Neuronal stem cell (in vitro differentiated cells): Measurements from ENCODE around the gene CFP.

ENCODE experiments used
- DNase-seq: peaks from one replicate; pipeline ENCODE4 v3.0.0-alpha.2; 2013; ENCODE audit warnings: low spot score
- H2AFZ ChIP-seq: one replicate; pipeline ENCODE4 v1.6.1; 2013; ENCODE audit warnings: mild to moderate bottlenecking, low read length, inconsistent platforms
- H2AK5ac ChIP-seq: 2 replicates; pipeline ENCODE4 v1.6.1; 2013; ENCODE audit warnings: low read depth, mild to moderate bottlenecking, inconsistent platforms, low read length, moderate library complexity, mixed read lengths
- H2BK120ac ChIP-seq: 2 replicates; pipeline ENCODE4 v1.6.1; 2013; ENCODE audit warnings: low read depth, mild to moderate bottlenecking, inconsistent platforms, low read length, moderate library complexity, mixed read lengths
- H2BK12ac ChIP-seq: one replicate; pipeline ENCODE4 v1.6.1; 2013; ENCODE audit warnings: low read length, inconsistent platforms
- H2BK15ac ChIP-seq: 2 replicates; pipeline ENCODE4 v1.6.1; 2013; ENCODE audit warnings: mild to moderate bottlenecking, low read length, inconsistent platforms, mixed read lengths
- H2BK5ac ChIP-seq: one replicate; pipeline ENCODE4 v1.6.1; 2013; ENCODE audit warnings: inconsistent platforms, mild to moderate bottlenecking, low read length, moderate library complexity
- H3K14ac ChIP-seq: one replicate; pipeline ENCODE4 v1.6.1; 2013; ENCODE audit warnings: low read length, inconsistent platforms
- H3K18ac ChIP-seq: 2 replicates; pipeline ENCODE4 v1.6.1; 2013; ENCODE audit warnings: low read length, inconsistent platforms
- H3K23ac ChIP-seq: 2 replicates; pipeline ENCODE4 v1.6.1; 2013; ENCODE audit warnings: low read depth, mild to moderate bottlenecking, mixed read lengths, low read length, inconsistent platforms; ENCODE audit not compliant: poor library complexity
- H3K27ac ChIP-seq: replicated peaks from 3 replicates; pipeline ENCODE4 v1.5.1; 2013; ENCODE audit warnings: low read length, inconsistent platforms
- H3K27me3 ChIP-seq, 3 experiments: 2 replicates each; pipeline ENCODE4 v1.6.1; 2013; ENCODE audit warnings: low read length in 3 of 3, mild to moderate bottlenecking in 2 of 3, inconsistent platforms in 1 of 3, low read depth in 1 of 3, mixed read lengths in 1 of 3, moderate library complexity in 1 of 3; ENCODE audit not compliant: control insufficient read depth in 3 of 3, insufficient read depth in 3 of 3
- H3K36me3 ChIP-seq, 2 donors: replicated peaks in 1 of 2; 2 replicates each; pipeline ENCODE4 v1.6.1; 2013; ENCODE audit warnings: low read length in 2 of 2; ENCODE audit not compliant: control insufficient read depth in 2 of 2, insufficient read depth in 2 of 2
- H3K4ac ChIP-seq: 2 replicates; pipeline ENCODE4 v1.6.1; 2013; ENCODE audit warnings: inconsistent platforms, mild to moderate bottlenecking, low read length, moderate library complexity
- H3K4me1 ChIP-seq, 2 donors: 1 replicate in 1 of 2; 2 replicates in 1 of 2; pipeline ENCODE4 v1.6.1; 2013; ENCODE audit warnings: low read length in 2 of 2, low read depth in 1 of 2; ENCODE audit not compliant: control insufficient read depth in 2 of 2, insufficient read depth in 1 of 2
- H3K4me2 ChIP-seq: one replicate; pipeline ENCODE4 v1.6.1; 2013; ENCODE audit warnings: mild to moderate bottlenecking, low read length, inconsistent platforms; ENCODE audit not compliant: insufficient read depth, poor library complexity, severe bottlenecking
- H3K4me3 ChIP-seq, 2 donors: 2 replicates each; pipeline ENCODE4 v1.5.1; 2013; ENCODE audit warnings: low read length in 2 of 2, mild to moderate bottlenecking in 2 of 2, inconsistent platforms in 1 of 2, moderate library complexity in 1 of 2
- H3K79me1 ChIP-seq: one replicate; pipeline ENCODE4 v1.6.1; 2013; ENCODE audit warnings: low read depth, mild to moderate bottlenecking, inconsistent platforms, low read length, moderate library complexity
- H3K9ac ChIP-seq: one replicate; pipeline ENCODE4 v1.6.1; 2013; ENCODE audit warnings: mild to moderate bottlenecking, low read depth, low read length, inconsistent platforms; ENCODE audit not compliant: poor library complexity
- H3K9me3 ChIP-seq, 2 donors: replicated peaks in 1 of 2; 2 replicates each; pipeline versions ENCODE3 to v1.6.1; 2013; ENCODE audit warnings: low read length in 2 of 2, mild to moderate bottlenecking in 2 of 2, inconsistent platforms in 1 of 2, low read depth in 1 of 2, mixed read lengths in 1 of 2, moderate library complexity in 1 of 2; ENCODE audit not compliant: control insufficient read depth in 2 of 2, insufficient read depth in 1 of 2
- H4K8ac ChIP-seq: one replicate; pipeline ENCODE4 v1.6.1; 2013; ENCODE audit warnings: low read depth, mild to moderate bottlenecking, inconsistent platforms, low read length, moderate library complexity
- H4K91ac ChIP-seq: one replicate; pipeline ENCODE4 v1.6.1; 2013; ENCODE audit warnings: low read length, low read depth, mild to moderate bottlenecking, inconsistent platforms; ENCODE audit not compliant: poor library complexity
- WGBS, 2 donors: extraction: QIAGEN DNeasy Blood & Tissue Kit; methylation state at CpG; one replicate each; pipeline ENCODE4 v1.1.7; 2013; ENCODE audit warnings: missing lambda C conversion rate in 2 of 2, mixed read lengths in 1 of 2; ENCODE audit not compliant: insufficient read length in 2 of 2, insufficient replicate concordance in 1 of 2; ENCODE audit errors: extremely low coverage in 2 of 2; 5-methylcytosine and 5-hydroxymethylcytosine counted together

CFP gene

DNA sequence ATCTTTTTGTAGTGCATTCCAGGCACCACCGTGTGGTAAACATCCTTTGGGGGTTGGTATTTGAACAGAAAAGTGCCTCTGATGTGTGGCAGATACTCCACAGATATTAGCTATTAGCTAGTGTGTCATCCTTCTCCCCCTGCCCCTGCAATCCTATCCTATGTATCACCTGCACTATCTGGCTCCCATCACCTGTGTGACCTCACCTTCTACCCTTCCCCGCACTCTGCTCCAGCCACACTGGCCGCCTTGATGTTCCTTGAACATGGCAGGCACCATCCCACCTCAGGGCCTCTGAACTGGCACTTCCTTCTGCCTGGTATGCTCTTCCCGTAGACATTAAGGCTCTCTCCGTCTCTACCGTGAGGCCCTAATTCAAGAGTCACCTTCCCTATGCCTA lies 16.9 kb upstream of the CFP start:
- H4K8ac ChIP-seq = no peak overlapping the region
- H4K91ac ChIP-seq = no peak overlapping the region
- H3K27ac ChIP-seq = no peak overlapping the region
- no peak overlapping the region for H3K4me2 ChIP-seq
- no peak overlapping the region for H2BK15ac ChIP-seq
- H2AFZ ChIP-seq = no peak overlapping the region
- peaks cover 0 to 19% of the 10 kb centered on the region in 2 donors for H3K36me3 ChIP-seq
- H3K79me1 ChIP-seq = peaks cover 3% of the 10 kb centered on the region
- no peak overlapping the region for H3K18ac ChIP-seq
- no peak overlapping the region for H2AK5ac ChIP-seq
- H3K9ac ChIP-seq = no peak overlapping the region
- no peak overlapping the region for H3K23ac ChIP-seq
- H2BK120ac ChIP-seq = no peak overlapping the region
- no peak overlapping the region for H3K4ac ChIP-seq
- no peak overlapping the region for H2BK5ac ChIP-seq
- H3K4me3 ChIP-seq = no peak overlapping the region
- H2BK12ac ChIP-seq = no peak overlapping the region
- H3K14ac ChIP-seq = no peak overlapping the region
- no peak for DNase-seq
- no peaks in the 10 kb centered on the region for H3K27me3 ChIP-seq
- peaks cover 0 to 4% of the 10 kb centered on the region in 2 donors for H3K4me1 ChIP-seq
- no CpG with 5 or more reads among the region's 6 CpGs for WGBS, 2 donors
- H3K9me3 ChIP-seq = peaks cover 0 to 2% of the 10 kb centered on the region in 2 donors

GRCh38 chrX:47645530-47645929 lies 15.8 kb upstream of the CFP start:
- Histone ChIP-seq H4K8ac (no peak overlapping the region), H3K14ac (no peak overlapping the region), H3K27me3 (no peaks in the 10 kb centered on the region), H3K36me3 (peaks cover 6 to 30% of the 10 kb centered on the region in 2 donors), H3K4me1 (no peaks in the 10 kb centered on the region), H3K9me3 (peaks cover 0 to 12% of the 10 kb centered on the region in 2 donors), H2AK5ac (no peak overlapping the region), H3K4me2 (no peak overlapping the region), H3K18ac (no peak overlapping the region), H3K4me3 (no peak overlapping the region), H3K79me1 (peaks cover 3% of the 10 kb centered on the region), H2BK15ac (no peak overlapping the region), H3K23ac (no peak overlapping the region), H2AFZ (no peak overlapping the region), H3K9ac (no peak overlapping the region), H2BK5ac (no peak overlapping the region), H2BK12ac (no peak overlapping the region), H4K91ac (no peak overlapping the region), H3K4ac (no peak overlapping the region), H3K27ac (no peak overlapping the region), H2BK120ac (no peak overlapping the region)
- DNase-seq = no peak
- no CpG with 5 or more reads among the region's 10 CpGs for WGBS, 2 donors

DNA sequence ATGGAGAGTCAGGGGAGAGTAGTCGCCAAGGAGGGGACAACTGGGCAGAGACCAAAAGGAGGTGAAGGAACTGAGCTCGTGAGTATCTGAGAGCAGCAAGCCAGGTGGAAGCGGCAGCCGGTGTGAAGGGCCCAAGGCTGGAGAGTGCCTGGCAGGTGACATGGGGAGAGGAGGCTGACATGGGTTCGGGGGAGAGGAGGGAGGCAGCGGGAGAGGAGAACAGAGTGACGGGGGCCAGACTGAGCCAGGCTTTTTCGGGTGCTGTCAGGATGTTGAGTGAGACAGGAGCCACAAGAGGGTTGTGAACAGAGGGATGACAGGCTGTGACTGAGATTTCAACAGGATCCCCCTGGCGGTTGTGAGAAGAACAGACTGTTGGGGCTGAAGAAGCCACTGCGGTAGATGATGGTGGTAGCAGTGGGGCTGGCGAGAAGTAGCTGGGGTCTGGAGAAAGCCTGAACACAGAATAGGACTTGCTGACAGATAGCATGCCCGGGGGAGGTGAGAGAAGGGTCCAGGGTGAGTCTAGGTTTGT lies 14.9 kb upstream of the CFP start:
- H2BK5ac ChIP-seq = no peak overlapping the region

GRCh38 chrX:47643926-47644325 lies 14.2 kb upstream of the CFP start:
- H3K79me1 ChIP-seq = peaks cover 3% of the 10 kb centered on the region
- no peak overlapping the region for H2AK5ac ChIP-seq
- H3K18ac ChIP-seq = no peak overlapping the region
- H4K91ac ChIP-seq = no peak overlapping the region
- H4K8ac ChIP-seq = no peak overlapping the region
- H2BK5ac ChIP-seq = no peak overlapping the region
- peaks cover 0 to 20% of the 10 kb centered on the region in 2 donors for H3K9me3 ChIP-seq
- H2BK15ac ChIP-seq = no peak overlapping the region
- H3K4ac ChIP-seq = no peak overlapping the region
- no peak overlapping the region for H3K23ac ChIP-seq
- H3K14ac ChIP-seq = no peak overlapping the region
- no peak overlapping the region for H2BK120ac ChIP-seq
- H2AFZ ChIP-seq = no peak overlapping the region
- DNase-seq = no peak
- H3K4me1 ChIP-seq = no peaks in the 10 kb centered on the region
- H3K27ac ChIP-seq = no peak overlapping the region
- H3K36me3 ChIP-seq = peaks cover 8 to 44% of the 10 kb centered on the region in 2 donors
- no peak overlapping the region for H2BK12ac ChIP-seq
- H3K9ac ChIP-seq = no peak overlapping the region
- H3K27me3 ChIP-seq = no peaks in the 10 kb centered on the region
- no peak overlapping the region for H3K4me2 ChIP-seq
- WGBS, 2 donors = no CpG with 5 or more reads among the region's 2 CpGs
- H3K4me3 ChIP-seq = no peak overlapping the region

More for the DNA sequence above, 14.9 kb upstream of the CFP start:
- no peak overlapping the region for H2BK12ac ChIP-seq
- H3K14ac ChIP-seq = no peak overlapping the region
- H3K4me2 ChIP-seq = no peak overlapping the region
- no peak overlapping the region for H3K4me3 ChIP-seq
- H4K8ac ChIP-seq = no peak overlapping the region
- no peak for DNase-seq
- H2BK15ac ChIP-seq = no peak overlapping the region
- no peak overlapping the region for H3K23ac ChIP-seq
- peaks cover 3% of the 10 kb centered on the region for H3K79me1 ChIP-seq
- H4K91ac ChIP-seq = no peak overlapping the region
- H2BK120ac ChIP-seq = no peak overlapping the region
- no peak overlapping the region for H2AFZ ChIP-seq
- H2AK5ac ChIP-seq = no peak overlapping the region
- no peak overlapping the region for H3K27ac ChIP-seq
- peaks cover 0 to 20% of the 10 kb centered on the region in 2 donors for H3K9me3 ChIP-seq
- no peak overlapping the region for H3K9ac ChIP-seq
- H3K4me1 ChIP-seq = no peaks in the 10 kb centered on the region
- H3K4ac ChIP-seq = no peak overlapping the region
- peaks cover 8 to 39% of the 10 kb centered on the region in 2 donors for H3K36me3 ChIP-seq
- no CpG with 5 or more reads among the region's 12 CpGs for WGBS, 2 donors
- H3K18ac ChIP-seq = no peak overlapping the region
- no peaks in the 10 kb centered on the region for H3K27me3 ChIP-seq
